ENCODE data around the gene C20orf204.

- TF ChIP-seq POLR2A (IDR thresholded peaks at IDR 0.05) (no peak), CTCF (IDR thresholded peaks at IDR 0.05) (no peak)
These were observed 50.8 kb downstream of the C20orf204 start for GRCh38 chr20:64086801-64087200.

Data from sigmoid colon (tissue), 3 donors.